ENCODE measurements around the gene RTP5.

RTP5 gene

GRCh38 chr2:241844066-241844728, 25.3 kb upstream of the RTP5 start:
- Mint-ChIP-seq H3K9me3 (no peaks in the 10 kb centered on the region), H3K27me3 (ENCODE audit: low read depth) (peaks cover 22% of the 10 kb centered on the region), H3K27ac (no peak overlapping the region), H3K4me3 (peak overlapping the region; percentile 72 to 79 (median 75)), H3K4me1 (peaks cover 30% of the 10 kb centered on the region), H3K36me3 (ENCODE audit: low read depth) (no peaks in the 10 kb centered on the region)
- TF ChIP-seq CTCF (IDR thresholded peaks at IDR 0.05; ENCODE audit: unreplicated experiment in 3 of 3), result no peak

DNA sequence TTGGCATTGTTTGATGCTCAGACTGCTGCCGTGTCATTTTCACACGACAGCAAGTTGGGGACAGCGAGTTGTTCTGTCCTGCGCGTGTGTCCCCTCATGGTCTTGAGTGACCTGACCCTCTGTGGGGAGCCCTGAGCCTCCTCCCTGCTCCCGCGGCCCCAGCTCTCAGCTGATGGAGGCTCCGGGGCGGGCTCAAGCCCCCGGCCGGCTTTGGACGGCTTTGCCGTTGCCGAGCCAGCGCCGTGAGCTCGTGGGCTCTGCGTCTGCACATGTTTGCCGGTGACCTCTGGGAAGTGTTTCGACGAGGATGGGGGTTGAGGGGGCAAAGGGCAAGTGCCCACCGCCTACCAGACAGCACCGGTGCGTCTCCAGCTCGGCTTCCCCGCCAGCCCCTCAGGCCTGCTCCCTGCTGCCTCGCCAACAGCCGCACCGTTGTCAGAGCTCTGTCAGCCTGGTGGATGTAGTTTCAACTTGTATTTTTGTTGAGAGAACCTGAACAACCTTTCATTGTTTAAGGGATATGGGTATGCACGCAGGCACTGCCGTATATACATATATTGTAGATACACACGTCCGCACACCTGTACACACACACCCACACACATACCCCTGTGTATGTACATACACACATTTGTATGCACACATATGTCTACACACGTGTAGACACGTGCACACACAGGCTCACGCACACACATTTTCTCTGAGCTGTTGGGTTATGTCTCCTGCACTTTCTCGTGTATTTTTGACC, 24.5 kb upstream of the RTP5 start:
- H3K36me3 Mint-ChIP-seq (ENCODE audit: low read depth), result no peaks in the 10 kb centered on the region
- peaks cover 30% of the 10 kb centered on the region for H3K4me1 Mint-ChIP-seq
- TF ChIP-seq CTCF (IDR thresholded peaks at IDR 0.05; ENCODE audit: unreplicated experiment in 3 of 3), result no peak
- H3K9me3 Mint-ChIP-seq, result no peaks in the 10 kb centered on the region
- peaks cover 22% of the 10 kb centered on the region for H3K27me3 Mint-ChIP-seq (ENCODE audit: low read depth)
- peak overlapping the region in 2 of 3 experiments; percentile 40 to 85 for H3K27ac Mint-ChIP-seq
- peak overlapping the region; percentile 72 to 79 (median 75) for H3K4me3 Mint-ChIP-seq

- Mint-ChIP-seq H3K27me3 (ENCODE audit: low read depth) (peaks cover 17% of the 10 kb centered on the region), H3K9me3 (no peaks in the 10 kb centered on the region), H3K36me3 (ENCODE audit: low read depth) (no peaks in the 10 kb centered on the region), H3K4me1 (peaks cover 25% of the 10 kb centered on the region), H3K4me3 (peak overlapping the region; percentile 8 to 73 (median 71)), H3K27ac (peak overlapping the region in 1 of 3 experiments; percentile 53)
- no peak for TF ChIP-seq CTCF (IDR thresholded peaks at IDR 0.05; ENCODE audit: unreplicated experiment in 3 of 3)
Measured at GRCh38 chr2:241846406-241846805, 23.1 kb upstream of the RTP5 start.

GRCh38 chr2:241848761-241849615, 20.5 kb upstream of the RTP5 start:
- Mint-ChIP-seq H3K27me3 (ENCODE audit: low read depth) (peaks cover 15% of the 10 kb centered on the region), H3K27ac (no peak overlapping the region), H3K36me3 (ENCODE audit: low read depth) (no peaks in the 10 kb centered on the region), H3K9me3 (no peaks in the 10 kb centered on the region), H3K4me1 (peaks cover 16% of the 10 kb centered on the region), H3K4me3 (no peak overlapping the region)
- TF ChIP-seq CTCF (IDR thresholded peaks at IDR 0.05; ENCODE audit: unreplicated experiment in 3 of 3), result no peak

GRCh38 chr2:241849616-241850543, 19.6 kb upstream of the RTP5 start:
- H3K36me3 Mint-ChIP-seq (ENCODE audit: low read depth), result no peaks in the 10 kb centered on the region
- TF ChIP-seq CTCF (IDR thresholded peaks at IDR 0.05; ENCODE audit: unreplicated experiment in 3 of 3), result no peak
- H3K9me3 Mint-ChIP-seq, result no peaks in the 10 kb centered on the region
- no peak overlapping the region for H3K27ac Mint-ChIP-seq
- H3K27me3 Mint-ChIP-seq (ENCODE audit: low read depth), result peaks cover 15% of the 10 kb centered on the region
- no peak overlapping the region for H3K4me3 Mint-ChIP-seq
- H3K4me1 Mint-ChIP-seq, result peaks cover 16% of the 10 kb centered on the region

Data from nephron (organoid).